ENCODE measurements around the gene PRR13.
"Not testable (repeated sequence)": the region's sequence is repeated elsewhere in the genome, so short reads cannot be mapped to it uniquely, and the experiment has no call there.

Gene PRR13

GRCh38 chr12:53474819-53475218 lies 33.3 kb downstream of the PRR13 start:
- ChIA-PET CTCF (interaction anchor here (0.9 to 11.2 kb wide), 7 partner anchors 9 to 122 kb away, joined by 3 to 99 read pairs (median 9); partner anchors contain the start of genes NPFF and TARBP2), POLR2A (interaction anchor here (0.6 to 1.7 kb wide), 3 partner anchors 10 to 26 kb away, joined by 3 to 4 read pairs (median 3); no protein-coding TSS in a partner anchor)
- TF ChIP-seq, protein P1, sequence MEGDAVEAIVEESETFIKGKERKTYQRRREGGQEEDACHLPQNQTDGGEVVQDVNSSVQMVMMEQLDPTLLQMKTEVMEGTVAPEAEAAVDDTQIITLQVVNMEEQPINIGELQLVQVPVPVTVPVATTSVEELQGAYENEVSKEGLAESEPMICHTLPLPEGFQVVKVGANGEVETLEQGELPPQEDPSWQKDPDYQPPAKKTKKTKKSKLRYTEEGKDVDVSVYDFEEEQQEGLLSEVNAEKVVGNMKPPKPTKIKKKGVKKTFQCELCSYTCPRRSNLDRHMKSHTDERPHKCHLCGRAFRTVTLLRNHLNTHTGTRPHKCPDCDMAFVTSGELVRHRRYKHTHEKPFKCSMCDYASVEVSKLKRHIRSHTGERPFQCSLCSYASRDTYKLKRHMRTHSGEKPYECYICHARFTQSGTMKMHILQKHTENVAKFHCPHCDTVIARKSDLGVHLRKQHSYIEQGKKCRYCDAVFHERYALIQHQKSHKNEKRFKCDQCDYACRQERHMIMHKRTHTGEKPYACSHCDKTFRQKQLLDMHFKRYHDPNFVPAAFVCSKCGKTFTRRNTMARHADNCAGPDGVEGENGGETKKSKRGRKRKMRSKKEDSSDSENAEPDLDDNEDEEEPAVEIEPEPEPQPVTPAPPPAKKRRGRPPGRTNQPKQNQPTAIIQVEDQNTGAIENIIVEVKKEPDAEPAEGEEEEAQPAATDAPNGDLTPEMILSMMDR (IDR thresholded peaks at IDR 0.05; ENCODE audit: insufficient read depth, low read length, missing control alignments): no peak
- H3K4me3 ChIP-seq (ENCODE audit: low read depth, low read length): no peak overlapping the region
- no peak for DNase-seq (ENCODE audit: low read depth, low spot score)

GRCh38 chr12:53476769-53477209 lies 35.3 kb downstream of the PRR13 start:
- ChIA-PET CTCF (interaction anchor here (1.1 to 11.2 kb wide), 15 partner anchors 9 to 155 kb away, joined by 3 to 99 read pairs (median 5); partner anchors contain the start of genes MAP3K12 and NPFF), POLR2A (interaction anchor here (1.4 kb wide), 1 partner anchor 15 kb away, joined by 4 read pairs; no protein-coding TSS in a partner anchor)
- TF ChIP-seq, protein P1 (IDR thresholded peaks at IDR 0.05; ENCODE audit: insufficient read depth, low read length, missing control alignments): no peak
- no peak overlapping the region for H3K4me3 ChIP-seq (ENCODE audit: low read depth, low read length)
- no peak for DNase-seq (ENCODE audit: low read depth, low spot score)

- H3K4me3 ChIP-seq (ENCODE audit: low read depth, low read length): no peak overlapping the region
- TF ChIP-seq, protein P1 (IDR thresholded peaks at IDR 0.05; ENCODE audit: insufficient read depth, low read length, missing control alignments): no peak
- ChIA-PET POLR2A (interaction anchor here (1.6 kb wide), 2 partner anchors 13 to 21 kb away, joined by 4 to 7 read pairs; partner anchors contain the start of gene TARBP2), CTCF (interaction anchor here (0.6 to 11.2 kb wide), 10 partner anchors 12 to 267 kb away, joined by 3 to 99 read pairs (median 5); partner anchors contain the start of genes MAP3K12 and NPFF)
- DNase-seq (ENCODE audit: low read depth, low spot score): no peak
Measured at GRCh38 chr12:53478865-53479264, 37.3 kb downstream of the PRR13 start.

DNA sequence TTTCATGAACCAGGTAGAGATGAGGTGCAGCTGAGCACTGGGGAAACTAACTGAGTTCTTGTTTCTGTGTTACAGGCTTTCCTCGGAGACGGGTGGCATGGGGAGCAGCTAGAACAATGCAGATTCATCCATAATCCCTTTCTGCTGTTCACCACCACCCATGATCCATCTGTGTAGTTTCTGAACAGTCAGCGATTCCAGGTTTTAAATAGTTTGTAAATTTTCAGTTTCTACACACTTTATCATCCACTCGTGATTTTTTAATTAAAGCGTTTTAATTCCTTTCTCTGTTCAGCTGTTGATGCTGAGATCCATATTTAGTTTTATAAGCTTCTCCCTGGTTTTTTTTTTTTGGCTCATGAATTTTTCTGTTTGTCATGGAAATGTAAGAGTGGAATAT lies 37.8 kb downstream of the PRR13 start:
- DNase-seq (ENCODE audit: low read depth, low spot score): no peak
- ChIA-PET CTCF (interaction anchor here (0.6 to 11.2 kb wide), 11 partner anchors 11 to 267 kb away, joined by 3 to 99 read pairs (median 5); partner anchors contain the start of genes MAP3K12 and NPFF), POLR2A (interaction anchor here (1.6 kb wide), 2 partner anchors 13 to 21 kb away, joined by 4 to 7 read pairs; partner anchors contain the start of gene TARBP2)
- TF ChIP-seq, protein P1 (IDR thresholded peaks at IDR 0.05; ENCODE audit: insufficient read depth, low read length, missing control alignments): no peak
- H3K4me3 ChIP-seq (ENCODE audit: low read depth, low read length): no peak overlapping the region

GRCh38 chr12:53480491-53481442 lies 39.2 kb downstream of the PRR13 start:
- DNase-seq (ENCODE audit: low read depth, low spot score): no peak
- ChIA-PET POLR2A (interaction anchor here (1.6 to 3.6 kb wide), 4 partner anchors 11 to 25 kb away, joined by 4 to 17 read pairs (median 8); partner anchors contain the start of gene TARBP2), CTCF (interaction anchor here (1.1 to 11.2 kb wide), 5 partner anchors 12 to 158 kb away, joined by 4 to 99 read pairs (median 5); partner anchors contain the start of gene NPFF)
- H3K4me3 ChIP-seq (ENCODE audit: low read depth, low read length): no peak overlapping the region
- TF ChIP-seq, protein P1 (IDR thresholded peaks at IDR 0.05; ENCODE audit: insufficient read depth, low read length, missing control alignments): no peak

- not testable (repeated sequence) for H3K4me3 ChIP-seq (ENCODE audit: low read depth, low read length); DNase-seq (ENCODE audit: low read depth, low spot score)
- CTCF ChIA-PET: interaction anchor here (0.7 to 11.2 kb wide), 9 partner anchors 11 to 160 kb away, joined by 3 to 99 read pairs (median 4); partner anchors contain the start of genes AAAS and NPFF
Measured at GRCh38 chr12:53481458-53481857, 39.9 kb downstream of the PRR13 start.

More at GRCh38 chr12:53481458-53481857, 39.9 kb downstream of the PRR13 start:
- POLR2A ChIA-PET: interaction anchor here (1.2 to 3.6 kb wide), 5 partner anchors 10 to 25 kb away, joined by 4 to 17 read pairs (median 6); partner anchors contain the start of gene TARBP2
